Astrocyte (in vitro differentiated cells and primary cell): ENCODE measurements around the gene ARNT2.

Source experiments
- EZH2 ChIP-seq: IDR thresholded peaks from 2 replicates; pipeline ENCODE4 v1.6.1; 2012; ENCODE audit warnings: mild to moderate bottlenecking, low read length, inconsistent platforms; ENCODE audit not compliant: insufficient read depth
- TF ChIP-seq, protein P1 (sequence below): IDR thresholded peaks from 2 replicates; pipeline ENCODE4 v1.5.1; 2011; ENCODE audit warnings: low read depth, mild to moderate bottlenecking, inconsistent platforms, low read length, moderate library complexity; ENCODE audit not compliant: insufficient read depth

GRCh38 chr15:80459818-80460217, 55.6 kb downstream of the ARNT2 start:
- TF ChIP-seq, protein P1, sequence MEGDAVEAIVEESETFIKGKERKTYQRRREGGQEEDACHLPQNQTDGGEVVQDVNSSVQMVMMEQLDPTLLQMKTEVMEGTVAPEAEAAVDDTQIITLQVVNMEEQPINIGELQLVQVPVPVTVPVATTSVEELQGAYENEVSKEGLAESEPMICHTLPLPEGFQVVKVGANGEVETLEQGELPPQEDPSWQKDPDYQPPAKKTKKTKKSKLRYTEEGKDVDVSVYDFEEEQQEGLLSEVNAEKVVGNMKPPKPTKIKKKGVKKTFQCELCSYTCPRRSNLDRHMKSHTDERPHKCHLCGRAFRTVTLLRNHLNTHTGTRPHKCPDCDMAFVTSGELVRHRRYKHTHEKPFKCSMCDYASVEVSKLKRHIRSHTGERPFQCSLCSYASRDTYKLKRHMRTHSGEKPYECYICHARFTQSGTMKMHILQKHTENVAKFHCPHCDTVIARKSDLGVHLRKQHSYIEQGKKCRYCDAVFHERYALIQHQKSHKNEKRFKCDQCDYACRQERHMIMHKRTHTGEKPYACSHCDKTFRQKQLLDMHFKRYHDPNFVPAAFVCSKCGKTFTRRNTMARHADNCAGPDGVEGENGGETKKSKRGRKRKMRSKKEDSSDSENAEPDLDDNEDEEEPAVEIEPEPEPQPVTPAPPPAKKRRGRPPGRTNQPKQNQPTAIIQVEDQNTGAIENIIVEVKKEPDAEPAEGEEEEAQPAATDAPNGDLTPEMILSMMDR = no peak
- no peak for TF ChIP-seq EZH2
